HT1080 (cell line): Measurements from ENCODE around the gene DAPK2. TPM values are rescaled to one million over a fixed set of nuclear protein-coding genes. Genes with fewer than 3 reads are reported as not detected.

ENCODE experiments used
- DNase-seq: peaks from one replicate; pipeline ENCODE4 v3.0.0-alpha.2; 2015; ENCODE audit warnings: low read depth
- small RNA-seq: library from RNA; depleted of rRNA; stranded (forward); fragments of <200 nt; gene quantifications from one replicate; pipeline ENCODE3, GENCODE V24; 2014
- total RNA-seq: library from RNA; depleted of rRNA; stranded (reverse); fragments of >200 nt; shearing (Covaris generic); gene quantifications from 2 replicates; pipeline ENCODE4 v1.2.3, GENCODE V29; 2014; rRNA removed

Gene DAPK2
- total RNA-seq, 1 experiment from 2014 or later = 0.43 TPM

DNA sequence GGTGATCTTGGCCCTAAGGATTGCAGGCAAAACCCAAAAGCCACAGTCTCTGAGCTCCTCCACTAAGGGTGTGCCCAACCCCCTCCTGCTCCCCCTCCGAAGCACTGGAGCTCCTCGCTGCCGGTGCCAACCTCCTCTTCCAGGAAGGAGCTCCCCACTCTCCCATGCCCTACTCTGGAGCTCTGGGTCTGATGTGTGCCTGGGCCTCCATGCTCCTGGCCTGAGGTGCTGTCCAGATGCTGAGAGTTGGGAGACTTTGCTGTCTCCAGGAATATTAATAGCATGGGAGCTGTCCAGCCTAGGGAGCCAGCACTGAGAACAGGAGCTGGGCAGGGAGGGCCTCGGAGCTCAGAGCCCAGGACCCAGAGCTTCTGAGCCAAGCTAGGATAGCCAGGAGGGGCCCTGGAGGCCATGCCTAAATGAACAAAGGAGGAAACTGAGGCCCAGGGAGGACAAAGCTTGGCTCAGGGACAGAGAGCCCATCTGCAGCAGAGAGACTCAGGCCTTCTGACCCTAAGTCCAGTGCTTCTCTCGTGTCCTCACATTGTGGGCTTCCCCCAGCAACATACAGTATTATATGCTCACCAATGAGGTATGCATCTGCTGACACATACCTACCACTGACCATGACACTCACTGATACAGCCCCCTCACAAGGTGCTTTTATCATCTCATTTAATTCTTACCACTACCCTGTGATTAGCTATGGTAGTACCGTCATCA is 175.6 kb downstream of the DAPK2 start:
- peak; percentile 68 for DNase-seq

DNA sequence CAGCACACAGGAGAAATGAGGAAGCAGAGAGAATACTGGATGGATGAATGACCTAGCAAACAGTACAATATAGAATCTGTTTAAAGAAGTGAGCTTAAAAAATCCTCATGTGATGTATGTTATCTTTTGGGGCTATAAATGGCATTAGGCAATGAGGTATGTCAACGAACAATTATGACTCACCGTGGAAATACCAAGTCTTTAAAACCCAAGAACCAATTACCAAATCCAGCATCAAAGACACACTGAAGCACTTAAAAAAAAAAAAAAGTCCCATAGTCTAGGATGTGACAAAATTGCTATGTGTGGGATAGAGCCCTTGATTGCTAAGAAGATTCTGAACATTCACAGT is 176.3 kb downstream of the DAPK2 start:
- DNase-seq = peak; percentile 17

DNA sequence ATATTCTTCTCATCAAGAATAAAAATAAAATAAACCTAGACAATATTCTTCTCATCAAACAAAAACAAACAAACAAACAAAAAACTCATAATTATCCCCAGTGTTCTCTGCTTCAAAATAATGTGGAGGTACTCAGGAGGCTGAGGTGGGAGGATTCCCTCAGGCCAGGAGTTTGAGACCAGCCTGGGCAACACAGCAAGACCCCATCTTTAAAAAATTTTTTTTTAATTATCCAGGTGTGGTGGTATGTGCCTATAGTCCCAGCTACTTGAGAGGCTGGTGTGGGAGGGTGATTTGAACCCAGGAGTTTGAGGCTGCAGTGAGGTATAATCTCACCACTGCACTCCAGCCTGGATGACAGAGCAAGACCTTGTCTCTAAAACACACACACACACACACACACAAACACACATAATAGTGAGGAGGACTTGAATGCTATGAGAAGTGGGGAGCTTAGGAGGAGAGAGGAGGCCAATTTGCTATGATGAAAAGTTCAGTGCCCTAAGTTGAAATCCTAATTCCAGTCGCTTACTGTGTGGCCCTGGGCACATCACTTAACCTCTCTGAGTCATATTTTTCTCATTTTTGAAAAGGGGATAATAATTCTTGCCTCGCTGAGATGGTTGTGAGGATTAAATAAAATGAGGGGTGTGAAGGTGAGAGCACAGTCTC is 176.8 kb downstream of the DAPK2 start:
- no peak for DNase-seq

DNA sequence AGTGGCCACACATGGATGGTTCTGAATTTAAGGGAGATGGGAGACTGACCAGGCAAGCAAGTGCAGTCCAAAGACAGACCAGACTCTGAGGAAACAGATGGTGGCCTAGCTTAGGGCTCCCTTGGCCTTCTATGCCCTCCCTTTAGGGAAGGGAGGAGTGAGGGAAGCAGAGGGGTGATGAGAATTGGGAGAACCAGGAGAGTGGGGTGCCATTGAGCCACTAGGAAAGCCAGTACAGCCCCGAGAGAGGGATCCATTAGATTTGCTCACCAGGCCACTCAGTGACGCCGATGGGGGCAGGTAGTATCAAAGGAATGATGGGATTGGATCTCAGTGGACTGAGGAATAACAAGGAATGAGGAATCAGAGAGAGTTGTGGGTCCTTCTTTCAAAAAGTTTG is 182.1 kb downstream of the DAPK2 start:
- no peak for DNase-seq

DNA sequence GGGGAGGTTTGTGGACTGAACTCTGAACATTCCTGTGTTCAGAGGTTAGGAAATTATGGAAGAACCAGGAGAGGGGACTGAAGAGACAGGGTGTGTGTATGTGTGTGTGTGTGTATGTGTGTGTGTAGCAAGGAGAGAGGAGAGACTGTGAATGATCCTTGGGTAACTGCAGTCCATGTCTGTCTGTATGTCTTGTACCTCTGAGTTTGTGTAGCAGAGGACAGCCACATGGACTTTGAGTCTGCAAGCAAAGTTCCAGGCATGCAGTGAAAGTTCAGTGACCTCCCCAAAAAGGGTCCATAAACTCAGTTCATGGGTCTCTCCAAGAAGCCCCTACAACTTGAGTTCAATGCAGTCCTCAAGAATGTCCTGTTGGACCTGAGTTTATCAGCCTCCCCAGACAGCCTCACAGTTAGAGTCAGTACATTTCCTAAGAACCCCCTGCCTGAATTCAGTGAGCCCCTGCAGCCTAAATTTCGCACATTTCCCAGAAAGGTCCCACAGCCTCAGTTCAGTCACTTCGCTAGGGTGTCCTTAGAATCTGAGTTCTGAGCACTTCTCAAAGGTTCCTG is 184.3 kb downstream of the DAPK2 start:
- no peak for DNase-seq

DNA sequence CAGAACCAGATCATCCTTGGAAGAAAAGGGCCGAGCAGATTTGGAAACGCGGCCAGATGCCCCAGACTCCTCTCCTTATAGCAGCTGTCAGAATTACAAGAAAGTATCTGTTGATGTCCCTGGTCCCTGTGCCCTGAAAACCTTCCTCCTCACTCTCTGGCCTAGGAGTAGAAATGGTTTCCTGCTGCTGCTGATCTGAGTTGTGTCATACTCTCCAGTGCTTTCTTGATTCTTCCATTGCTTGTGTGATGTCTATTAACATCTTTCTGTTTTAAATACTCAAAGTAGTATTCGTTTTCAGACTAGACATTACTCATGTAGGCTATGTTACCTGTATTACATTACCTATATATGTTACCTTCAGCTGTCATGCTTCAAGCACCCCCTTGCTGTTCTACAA is 185.7 kb downstream of the DAPK2 start:
- no peak for DNase-seq

DNA sequence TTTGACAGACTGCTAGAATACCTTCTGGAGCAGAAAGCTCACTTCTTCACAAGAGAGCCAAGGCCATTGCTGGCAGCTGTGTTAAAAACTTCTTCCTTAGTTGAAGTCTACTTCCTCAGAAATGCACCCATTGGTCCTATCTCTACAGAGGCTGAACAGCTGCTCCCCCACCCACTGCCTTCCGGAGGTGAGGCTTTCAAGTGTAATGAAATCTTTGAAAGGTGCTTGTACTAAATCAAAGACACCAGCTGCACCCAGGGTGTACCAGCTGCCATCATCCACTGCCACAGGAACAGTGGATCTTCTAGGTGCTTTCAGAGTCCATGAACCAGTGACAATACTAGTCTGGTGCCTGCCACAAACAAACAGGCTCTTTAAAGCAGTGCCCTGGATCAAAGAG is 186.1 kb downstream of the DAPK2 start:
- no peak for DNase-seq

DNA sequence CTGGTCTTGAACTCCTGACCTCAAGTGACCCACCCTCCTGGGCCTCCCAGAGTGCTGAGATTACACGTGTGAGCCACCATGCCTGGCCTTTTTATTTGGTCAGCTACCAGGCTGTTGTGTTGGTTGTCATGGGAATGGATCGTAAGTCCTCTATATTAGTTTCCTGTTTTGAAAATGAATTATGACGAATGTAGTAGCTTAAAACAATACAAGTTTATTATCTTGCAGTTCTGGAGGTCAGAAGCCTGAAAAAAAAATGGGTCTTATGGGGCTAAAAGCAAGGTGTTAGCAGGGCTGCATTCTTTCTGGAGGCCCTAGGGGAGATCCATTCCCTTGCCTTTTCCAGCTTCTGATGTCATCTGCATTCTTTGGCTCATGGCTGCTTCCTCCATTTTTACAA is 187.4 kb downstream of the DAPK2 start:
- peak; percentile 23 for DNase-seq

DNA sequence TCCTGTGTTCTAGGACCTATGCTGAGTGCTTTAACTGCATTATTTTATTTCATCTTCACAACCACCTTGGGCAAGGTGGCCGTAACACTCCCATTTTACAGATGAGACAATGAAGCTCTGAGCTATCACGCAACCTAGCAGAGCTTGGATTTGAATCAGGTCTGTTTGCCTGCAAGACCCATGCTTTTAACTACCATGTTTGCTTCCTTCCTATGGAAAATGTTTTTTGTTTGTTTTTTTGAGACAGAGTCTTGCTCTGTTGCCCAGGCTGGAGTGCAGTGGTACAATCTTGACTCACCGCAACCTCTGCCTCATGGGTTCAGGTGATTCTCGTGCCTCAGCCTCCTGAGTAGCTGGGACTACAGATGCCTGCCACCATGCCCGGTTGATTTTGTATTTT is 187.8 kb downstream of the DAPK2 start:
- no peak for DNase-seq

DNA sequence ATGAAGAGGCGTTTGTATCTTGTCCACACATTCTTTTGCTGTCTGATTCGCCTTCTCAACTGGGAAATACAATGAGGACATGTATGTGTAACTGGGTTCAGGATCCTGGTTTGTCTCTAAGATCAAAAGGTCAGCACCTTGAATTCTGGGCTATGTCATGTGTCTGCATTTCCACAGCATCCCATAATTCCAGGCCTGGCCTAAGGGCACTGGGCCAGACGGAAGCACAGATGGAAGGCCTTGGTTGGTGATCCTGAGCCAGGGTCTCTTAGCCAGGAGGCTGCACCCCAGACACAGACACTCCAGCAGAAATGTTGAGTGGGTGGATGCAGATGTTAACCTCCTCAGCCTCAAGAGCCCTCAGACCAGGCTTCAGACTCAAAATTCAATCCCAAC is 188.8 kb downstream of the DAPK2 start:
- DNase-seq = no peak

Small RNA genes within 50 kb of the gene (small RNA-seq; reads per million reads assigned to genes)
- gene AC015914.2 (not detected), gene MIR422A (not detected)

Other genes starting within 250 kb of the DAPK2 start
- gene HERC1, start 212.5 kb downstream of the DAPK2 start, total RNA-seq = 36.8 and 39.0 TPM in 2 replicates
- 150 and 157 TPM in 2 replicates for gene CIAO2A, start 47.4 kb upstream of the DAPK2 start, total RNA-seq
- 37.9 and 48.0 TPM in 2 replicates for gene SNX1, start 49.5 kb upstream of the DAPK2 start, total RNA-seq
- gene SNX22, start 105.2 kb upstream of the DAPK2 start, total RNA-seq = 2.3 TPM in 2 replicates
- 499 and 546 TPM in 2 replicates for gene PPIB, start 116.5 kb upstream of the DAPK2 start, total RNA-seq